ENCODE results near the gene CTDSP2.

DNA sequence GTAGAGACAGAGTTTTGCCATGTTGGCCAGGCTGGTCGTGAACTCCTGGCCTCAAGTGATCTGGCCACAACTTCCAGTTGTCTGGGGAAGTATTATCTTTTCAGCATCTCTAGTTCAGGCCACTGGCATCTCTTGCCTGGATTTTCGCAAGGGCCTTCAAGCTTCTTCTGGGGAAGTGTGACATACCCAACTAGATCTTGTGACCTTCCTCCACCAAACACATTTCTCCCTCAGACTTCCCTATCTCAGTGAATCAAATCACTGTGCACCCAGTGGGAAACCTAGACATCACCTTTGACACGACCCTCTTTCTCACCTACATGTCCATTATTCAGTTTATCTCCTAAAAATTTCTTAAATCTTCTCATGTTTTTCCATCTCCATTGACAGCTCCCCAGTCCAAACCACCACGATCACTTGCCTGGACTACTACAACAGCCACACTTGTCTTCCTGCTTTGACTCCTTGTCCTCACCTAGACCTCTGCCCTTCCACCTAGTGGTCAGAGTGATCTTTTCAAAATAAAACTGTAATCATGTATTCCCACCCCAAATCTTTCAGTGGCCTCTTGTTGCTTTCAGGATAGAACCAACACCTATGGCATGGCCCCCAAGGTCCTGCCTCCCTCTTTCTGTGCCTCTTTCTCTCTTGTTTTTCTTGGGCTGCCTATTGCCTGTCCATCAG lies 70.8 kb downstream of the CTDSP2 start:
- TF ChIP-seq EZH2 (IDR thresholded peaks at IDR 0.05; ENCODE audit: insufficient read depth, poor library complexity, severe bottlenecking) (no peak), EZH2phosphoT487 (IDR thresholded peaks at IDR 0.05; ENCODE audit: insufficient read depth, low read depth) (no peak)

All from GM23248 (cell line).